Common myeloid progenitor, CD34-positive (primary cell): Measurements from ENCODE around the gene SHISAL1. TPM values are rescaled to one million over a fixed set of nuclear protein-coding genes. Genes with fewer than 3 reads are reported as not detected.

Source experiments
- CTCF ChIA-PET: fragments of 350-600 bp; sonication (Branson Sonifier 250); formaldehyde crosslinking; loops from one replicate; lab custom pipeline; 2021; ENCODE audit warnings: antibody characterized with exemption; lab: Charles Lee
- POLR2A ChIA-PET: fragments of 350-600 bp; sonication (Branson Sonifier 250); formaldehyde crosslinking; loops from one replicate; lab custom pipeline; 2021; ENCODE audit warnings: antibody characterized with exemption; lab: Charles Lee
- DNase-seq, 3 donors: peaks; one replicate each; pipeline versions ENCODE4 v3.0.0 to v3.0.0-alpha.2; 2013
- H3K27ac ChIP-seq, 2 experiments: 1 replicate in 1 of 2; 2 replicates in 1 of 2; pipeline ENCODE4 v1.7.0; 2013; ENCODE audit warnings: inconsistent platforms in 2 of 2, low read length in 2 of 2, mild to moderate bottlenecking in 2 of 2, low read depth in 1 of 2, moderate library complexity in 1 of 2; ENCODE audit not compliant: severe bottlenecking in 2 of 2, insufficient read depth in 1 of 2, poor library complexity in 1 of 2
- H3K27me3 ChIP-seq, 5 experiments: replicated peaks in 2 of 5; 1 replicate in 3 of 5; 2 replicates in 2 of 5; pipeline versions ENCODE4 v1.6.1 to v1.7.0; 2013; ENCODE audit warnings: low read length in 4 of 5, mild to moderate bottlenecking in 2 of 5, moderate library complexity in 2 of 5, inconsistent platforms in 1 of 5; ENCODE audit not compliant: insufficient read depth in 5 of 5, control insufficient read depth in 4 of 5
- H3K36me3 ChIP-seq, 4 experiments: 1 replicate in 2 of 4; 2 replicates in 2 of 4; pipeline versions ENCODE4 v1.6.1 to v1.7.0; 2013; ENCODE audit warnings: low read length in 3 of 4, control low read depth in 1 of 4, mild to moderate bottlenecking in 1 of 4; ENCODE audit not compliant: control insufficient read depth in 4 of 4, insufficient read depth in 4 of 4
- H3K4me1 ChIP-seq, 4 experiments: 1 replicate in 3 of 4; 2 replicates in 1 of 4; pipeline versions ENCODE4 v1.6.1 to v1.7.1; 2013; ENCODE audit warnings: low read length in 3 of 4, mild to moderate bottlenecking in 3 of 4, control low read depth in 1 of 4, inconsistent platforms in 1 of 4, moderate library complexity in 1 of 4; ENCODE audit not compliant: control insufficient read depth in 4 of 4, insufficient read depth in 4 of 4; ENCODE audit errors: control extremely low read depth in 1 of 4
- H3K4me3 ChIP-seq, 7 experiments: 1 replicate in 4 of 7; 2 replicates in 3 of 7; pipeline versions ENCODE4 v1.5.1 to v1.7.0; 2013; ENCODE audit warnings: mild to moderate bottlenecking in 7 of 7, low read length in 6 of 7, moderate library complexity in 6 of 7, inconsistent platforms in 2 of 7, low read depth in 2 of 7, control low read depth in 1 of 7; ENCODE audit not compliant: insufficient read depth in 4 of 7, control insufficient read depth in 1 of 7; ENCODE audit errors: extremely low read depth in 1 of 7
- H3K9me3 ChIP-seq, 5 experiments: 1 replicate in 4 of 5; 2 replicates in 1 of 5; pipeline versions ENCODE4 v1.6.1 to v1.7.1; 2013; ENCODE audit warnings: low read length in 4 of 5, mild to moderate bottlenecking in 2 of 5, inconsistent platforms in 1 of 5, low read depth in 1 of 5, moderate library complexity in 1 of 5; ENCODE audit not compliant: control insufficient read depth in 4 of 5, insufficient read depth in 2 of 5; ENCODE audit errors: control extremely low read depth in 1 of 5
- WGBS: methylation state at CpG from one replicate; pipeline ENCODE4 v1.1.5; 2013; ENCODE audit not compliant: insufficient coverage; 5-methylcytosine and 5-hydroxymethylcytosine counted together
- polyA plus RNA-seq: library from polyadenylated mRNA; unstranded; fragments of 120-200 nt; gene quantifications from one replicate; pipeline ENCODE4 v1.2.1, GENCODE V29; 2013

SHISAL1 gene
- not detected for polyA plus RNA-seq

DNA sequence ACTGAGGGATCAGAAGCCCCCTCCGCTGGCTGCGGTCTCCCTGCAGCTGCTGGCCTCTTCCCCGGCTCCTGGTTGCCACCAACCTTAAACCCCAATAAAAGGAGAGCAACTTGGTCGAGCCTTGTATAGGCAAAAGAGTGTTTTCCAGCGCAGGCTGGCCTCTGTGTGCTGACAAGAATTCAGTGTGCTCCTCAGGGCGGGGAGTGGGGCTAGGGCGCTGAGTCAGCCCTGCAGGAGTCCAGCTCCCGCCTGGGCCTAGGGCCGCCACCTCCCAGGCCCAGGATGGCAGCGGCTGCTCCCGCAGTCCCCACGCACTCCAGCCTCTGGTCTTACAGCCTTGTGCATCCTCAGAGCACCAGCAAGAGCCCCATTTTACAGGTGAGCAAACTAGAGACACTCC is at the start of gene SHISAL1:
Gene SHISAL1, minus strand, starts transcription at position 186 of the 400 bp plus-strand sequence. CDS start 12,006 bp downstream, outside the sequence.
- H3K36me3 ChIP-seq: no peaks in the 10 kb centered on the region
- H3K27ac ChIP-seq: no peak within 1 kb of the TSS
- no peak for DNase-seq
- H3K4me3 ChIP-seq: no peak within 1 kb of the TSS
- H3K9me3 ChIP-seq: no peaks in the 10 kb centered on the region
- 89% methylated on average over 6 of the region's 12 CpGs for WGBS
- peaks cover 0 to 2% (median 0%) of the 10 kb centered on the region in 5 experiments for H3K27me3 ChIP-seq
- peaks cover 0 to 10% (median 7%) of the 10 kb centered on the region in 4 experiments for H3K4me1 ChIP-seq
- ChIA-PET POLR2A (no interaction called here), CTCF (no interaction called here)

DNA sequence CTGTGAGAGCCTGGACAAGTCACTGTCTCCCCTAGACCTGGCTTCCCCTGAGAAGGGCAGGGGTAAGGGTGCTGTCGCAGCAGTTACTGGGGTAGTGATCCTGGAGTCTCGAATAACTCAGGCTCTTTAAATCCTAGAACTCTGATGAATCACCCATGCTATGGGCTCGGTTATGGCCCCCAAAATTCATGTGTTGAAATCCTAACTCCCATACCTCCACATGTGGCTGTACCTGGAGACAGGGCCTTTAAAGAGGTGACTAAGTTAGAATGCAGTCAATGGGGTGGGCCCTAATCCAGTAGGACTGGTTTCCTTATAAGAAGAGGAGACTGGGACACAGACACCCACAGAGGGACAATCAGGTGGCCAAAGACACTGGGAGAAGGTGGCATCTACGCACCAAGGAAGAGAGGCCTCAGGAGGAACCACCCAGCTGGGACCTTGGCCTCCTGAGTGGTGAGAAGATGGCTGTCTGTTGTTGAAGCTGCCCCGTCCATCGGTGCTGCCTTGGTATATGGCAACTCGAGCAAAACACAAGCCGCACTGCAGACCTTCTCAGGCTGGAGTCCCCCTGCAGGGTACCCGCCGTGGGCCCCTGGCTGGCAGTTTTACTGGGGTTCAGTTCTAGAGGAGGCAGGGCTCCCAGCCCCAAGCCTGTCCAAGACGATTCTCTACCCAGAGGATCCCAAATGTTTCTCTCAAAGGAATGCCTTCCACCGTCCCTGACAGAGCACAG is 48.8 kb upstream of the SHISAL1 start:
- no peaks in the 10 kb centered on the region for H3K9me3 ChIP-seq
- H3K36me3 ChIP-seq: no peaks in the 10 kb centered on the region
- 100% methylated on average over 7 of the region's 12 CpGs for WGBS
- H3K27ac ChIP-seq: no peak overlapping the region
- H3K4me1 ChIP-seq: no peaks in the 10 kb centered on the region
- DNase-seq: no peak
- H3K27me3 ChIP-seq: peaks cover 0 to 31% (median 10%) of the 10 kb centered on the region in 5 experiments
- CTCF ChIA-PET: no interaction called here
- H3K4me3 ChIP-seq: no peak overlapping the region
- POLR2A ChIA-PET: no interaction called here

DNA sequence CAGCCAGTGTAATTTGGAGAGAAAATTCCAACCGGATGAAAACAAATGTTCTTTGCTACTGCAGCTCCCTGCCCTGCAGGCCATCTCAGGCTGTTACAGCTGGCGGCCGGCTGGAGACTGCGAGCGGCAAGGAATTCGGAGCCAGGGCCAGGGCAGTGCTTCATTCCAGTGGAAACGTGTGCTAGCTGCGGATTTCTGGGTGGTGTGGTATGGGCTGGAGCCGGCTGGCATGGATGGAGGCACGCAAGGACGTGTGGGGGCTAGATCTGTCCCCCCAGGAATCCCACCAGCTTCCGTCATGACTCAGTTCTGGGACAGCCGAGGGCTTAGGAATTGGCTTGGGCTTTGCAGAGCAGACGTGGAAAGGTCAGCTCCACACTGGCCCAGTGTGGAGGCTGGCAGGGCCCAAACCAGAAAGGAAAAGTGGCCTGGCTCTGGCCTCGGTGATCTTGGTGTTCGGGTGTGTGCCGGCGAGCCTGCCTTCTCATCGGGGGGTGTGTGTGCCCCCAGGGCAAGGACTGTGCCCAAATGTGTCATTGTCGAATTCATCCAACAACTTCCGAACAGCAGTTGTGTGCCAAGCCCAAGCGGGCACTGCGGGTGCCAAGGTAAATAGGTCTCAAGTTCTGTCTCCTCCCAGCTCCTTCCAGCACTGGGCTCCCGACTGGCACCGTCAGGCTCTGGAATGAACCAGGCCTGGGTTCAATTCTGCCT is 48.1 kb upstream of the SHISAL1 start:
- ChIA-PET CTCF (interaction anchor here (0.8 kb wide), 1 partner anchor 10 kb away, joined by 3 read pairs; no protein-coding TSS in a partner anchor), POLR2A (no interaction called here)
- no peaks in the 10 kb centered on the region for H3K9me3 ChIP-seq
- no peak overlapping the region for H3K27ac ChIP-seq
- H3K4me1 ChIP-seq: no peaks in the 10 kb centered on the region
- H3K27me3 ChIP-seq: peaks cover 0 to 28% (median 10%) of the 10 kb centered on the region in 5 experiments
- DNase-seq: no peak
- H3K36me3 ChIP-seq: no peaks in the 10 kb centered on the region
- WGBS: 94% methylated on average over 24 of the region's 25 CpGs
- H3K4me3 ChIP-seq: no peak overlapping the region

DNA sequence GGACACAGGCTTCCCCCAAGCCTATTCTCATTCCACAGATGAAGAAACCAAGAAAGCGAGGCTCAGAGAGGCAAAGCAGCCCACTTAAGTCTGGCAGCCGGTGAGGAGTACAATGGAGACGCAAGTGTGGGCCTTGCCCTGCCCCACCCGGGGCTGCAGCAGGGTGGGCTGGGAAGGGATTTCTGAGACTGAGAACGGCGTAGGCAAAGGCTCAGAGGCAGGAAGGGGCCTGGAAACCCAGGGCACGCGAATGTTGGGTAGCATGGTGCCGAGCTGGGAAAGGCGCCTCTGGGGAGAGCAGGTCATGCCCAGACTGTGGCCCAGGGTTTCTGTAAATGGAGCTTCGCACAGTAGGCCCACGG is 47.5 kb upstream of the SHISAL1 start:
- Histone ChIP-seq H3K4me3 (no peak overlapping the region), H3K27ac (no peak overlapping the region), H3K4me1 (no peaks in the 10 kb centered on the region), H3K9me3 (no peaks in the 10 kb centered on the region), H3K36me3 (no peaks in the 10 kb centered on the region), H3K27me3 (peaks cover 0 to 28% (median 10%) of the 10 kb centered on the region in 5 experiments)
- DNase-seq: no peak
- ChIA-PET CTCF (interaction anchor here (0.8 kb wide), 1 partner anchor 10 kb away, joined by 3 read pairs; no protein-coding TSS in a partner anchor), POLR2A (no interaction called here)
- WGBS: 92% methylated on average over 11 of the region's 12 CpGs

DNA sequence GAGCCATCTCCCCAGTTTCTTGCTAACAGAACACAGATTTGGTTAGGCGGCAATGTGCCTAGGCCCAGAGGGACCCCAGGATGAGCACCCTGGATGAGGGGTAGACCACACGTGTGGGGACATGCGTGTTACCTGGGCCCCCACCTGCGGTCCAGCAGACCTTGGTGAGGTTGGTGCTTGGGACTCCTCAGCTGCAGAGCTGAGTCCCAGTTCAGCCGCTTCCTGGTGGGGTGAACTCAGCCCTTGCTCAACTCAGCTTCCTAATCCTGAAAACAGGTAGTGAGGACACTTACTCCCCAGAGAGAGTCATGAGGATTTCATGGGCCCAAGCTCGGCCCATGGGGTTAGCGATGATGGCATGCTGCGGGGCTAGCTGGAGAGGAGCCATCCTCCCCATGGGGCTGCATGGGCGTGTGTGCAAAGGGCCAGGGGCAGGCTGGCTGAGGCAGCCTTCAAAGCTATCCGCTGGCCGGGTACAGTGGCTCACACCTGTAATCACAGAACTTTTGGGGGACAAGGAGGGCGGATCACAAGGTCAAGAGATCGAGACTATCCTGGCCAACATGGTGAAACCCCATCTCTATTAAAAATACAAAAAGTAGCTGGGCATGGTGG is 46.9 kb upstream of the SHISAL1 start:
- 92% methylated on average over 9 of the region's 13 CpGs for WGBS
- no peak for DNase-seq

DNA sequence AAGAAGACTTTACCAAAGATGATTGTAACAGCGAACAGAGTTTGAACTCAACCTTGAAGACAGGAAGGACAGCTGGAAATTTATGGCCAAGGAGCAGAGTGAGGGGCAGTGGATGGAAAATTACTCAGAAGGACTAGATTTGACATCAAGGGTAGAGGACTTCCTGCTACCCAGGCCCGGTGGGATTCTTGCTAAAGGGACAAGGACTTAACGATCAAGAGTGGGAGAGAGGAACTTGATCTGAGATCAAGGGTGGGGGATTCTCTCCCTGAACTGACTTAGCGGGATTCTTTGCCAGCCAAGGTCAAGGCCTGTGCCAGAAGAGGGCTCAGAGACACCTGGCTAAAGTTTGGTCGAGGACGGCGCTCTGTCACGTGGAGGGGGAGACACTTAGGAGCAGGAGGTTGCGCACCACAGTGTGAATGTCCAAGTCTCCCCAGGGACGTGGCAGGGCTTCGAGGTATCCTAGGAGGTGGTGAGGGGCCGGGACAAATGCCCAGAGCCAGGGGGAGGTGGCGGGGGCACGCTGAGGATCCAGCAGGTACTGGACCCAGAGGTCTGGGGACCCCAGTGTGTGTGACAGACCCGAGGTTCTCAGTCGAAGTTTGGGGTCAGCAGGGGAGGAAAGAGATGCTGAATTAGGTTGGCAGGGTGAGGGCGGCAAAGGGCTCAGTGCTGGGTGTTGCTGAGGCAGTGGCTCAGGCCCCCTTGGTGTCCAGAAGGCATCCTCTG is 46.1 kb upstream of the SHISAL1 start:
- Histone ChIP-seq H3K4me1 (no peaks in the 10 kb centered on the region), H3K27me3 (peaks cover 0 to 29% (median 10%) of the 10 kb centered on the region in 5 experiments), H3K4me3 (no peak overlapping the region), H3K36me3 (no peaks in the 10 kb centered on the region), H3K27ac (no peak overlapping the region), H3K9me3 (no peaks in the 10 kb centered on the region)
- no peak for DNase-seq
- ChIA-PET POLR2A (no interaction called here), CTCF (no interaction called here)
- whole genome bisulfite sequencing: 79% methylated on average over 15 of the region's 17 CpGs

More for the DNA sequence above, 46.9 kb upstream of the SHISAL1 start:
- Histone ChIP-seq H3K27ac (no peak overlapping the region), H3K9me3 (no peaks in the 10 kb centered on the region), H3K4me3 (no peak overlapping the region), H3K4me1 (no peaks in the 10 kb centered on the region), H3K36me3 (no peaks in the 10 kb centered on the region), H3K27me3 (peaks cover 0 to 25% (median 10%) of the 10 kb centered on the region in 5 experiments)
- POLR2A ChIA-PET: no interaction called here
- CTCF ChIA-PET: interaction anchor here (0.8 kb wide), 1 partner anchor 11 kb away, joined by 3 read pairs; no protein-coding TSS in a partner anchor
